OCI-LY7 (cell line): ENCODE results near the gene PAK4. TPM values are rescaled to one million over a fixed set of nuclear protein-coding genes. Genes with fewer than 3 reads are reported as not detected.

ENCODE experiments used
- BruUV-seq: library from RNA; stranded (reverse); fragments of 400-500 nt; replicated peaks from 2 replicates; lab custom pipeline; 2021; lab: Mats Ljungman, UMichigan
- CTCF ChIA-PET: fragments of 300-600 bp; sonication (Branson Sonifier 250); formaldehyde crosslinking; loops from one replicate; lab custom pipeline; 2022; ENCODE audit warnings: antibody characterized with exemption; ENCODE audit not compliant: unreplicated experiment; lab: Charles Lee
- POLR2A ChIA-PET: fragments of 300-600 bp; sonication (Branson Sonifier 250); formaldehyde crosslinking; loops from one replicate; lab custom pipeline; 2022; ENCODE audit warnings: antibody characterized with exemption; lab: Charles Lee
- DNase-seq: peaks from one replicate; pipeline ENCODE4 v3.0.0-alpha.2; 2015; ENCODE audit warnings: low spot score
- H2AFZ ChIP-seq: fragments of 200-600 bp; sonication (generic), shearing (Covaris generic); 2 replicates; pipeline ENCODE4 v1.6.1; 2014; ENCODE audit warnings: mild to moderate bottlenecking, antibody characterized with exemption, low read length, moderate library complexity
- H3K27ac ChIP-seq: fragments of 200-600 bp; sonication (generic); 2 replicates; pipeline ENCODE4 v1.5.1; 2014; ENCODE audit warnings: mixed run types, low read depth, mild to moderate bottlenecking, moderate library complexity, low read length, inconsistent platforms; ENCODE audit not compliant: poor library complexity, severe bottlenecking
- H3K36me3 ChIP-seq: fragments of 200-600 bp; sonication (generic); 2 replicates; pipeline ENCODE4 v1.6.1; 2014; ENCODE audit warnings: mild to moderate bottlenecking, antibody characterized with exemption, low read length, moderate library complexity, mixed read lengths; ENCODE audit not compliant: insufficient read depth
- H3K4me1 ChIP-seq: fragments of 200-600 bp; sonication (generic); 2 replicates; pipeline ENCODE4 v1.5.1; 2014; ENCODE audit warnings: mild to moderate bottlenecking, low read length; ENCODE audit not compliant: insufficient read depth, poor library complexity, severe bottlenecking
- H3K4me2 ChIP-seq: fragments of 200-600 bp; sonication (generic); 2 replicates; pipeline ENCODE4 v1.6.1; 2014; ENCODE audit warnings: mild to moderate bottlenecking, low read length
- H3K4me3 ChIP-seq: fragments of 200-600 bp; sonication (generic); 2 replicates; pipeline ENCODE4 v1.5.1; 2014; ENCODE audit warnings: mild to moderate bottlenecking, low read depth, low read length; ENCODE audit not compliant: poor library complexity, severe bottlenecking
- H3K79me2 ChIP-seq: fragments of 200-600 bp; sonication (generic); 2 replicates; pipeline ENCODE4 v1.6.1; 2016; ENCODE audit warnings: low read depth, mild to moderate bottlenecking, low read length, moderate library complexity, mixed read lengths; ENCODE audit not compliant: insufficient read depth
- H3K9me2 ChIP-seq: fragments of 200-600 bp; sonication (generic); 2 replicates; pipeline ENCODE4 v1.6.1; 2016; ENCODE audit warnings: mild to moderate bottlenecking, low read length, mixed read lengths; ENCODE audit not compliant: insufficient read depth
- H3K9me3 ChIP-seq: fragments of 200-600 bp; sonication (generic); 2 replicates; pipeline ENCODE4 v1.6.1; 2014; ENCODE audit warnings: mild to moderate bottlenecking, mixed run types, low read length, mixed read lengths
- H4K20me1 ChIP-seq: fragments of 200-600 bp; sonication (generic); 2 replicates; pipeline ENCODE4 v1.6.1; 2014; ENCODE audit warnings: mild to moderate bottlenecking, antibody characterized with exemption, low read length, moderate library complexity, mixed read lengths; ENCODE audit not compliant: insufficient read depth
- EZH2phosphoT487 ChIP-seq: fragments of 200-600 bp; sonication (generic); IDR thresholded peaks from 2 replicates; pipeline ENCODE4 v1.6.1; 2018; ENCODE audit warnings: low read depth, borderline replicate concordance, mild to moderate bottlenecking, mixed run types, antibody characterized with exemption, low read length, moderate library complexity, mixed read lengths
- intact Hi-C: fragments of 100-400 bp; cut with micrococcal nuclease; formaldehyde crosslinking; loops from one replicate; pipeline ENCODE4 v1.10.0; 2022; ENCODE audit not compliant: unreplicated experiment
- total RNA-seq, 2 experiments: library from RNA; depleted of rRNA in 1 of 2; stranded (reverse); fragments of >200 nt in 1 of 2; shearing (Covaris generic) in 1 of 2; gene quantifications; 2 replicates each; pipeline ENCODE4 v1.2.3, GENCODE V29; 2014 to 2022
- TF ChIP-seq, protein P1 (sequence below): fragments of 200-600 bp; sonication (generic); conservative IDR thresholded peaks from 2 replicates; pipeline ENCODE4 v1.5.1; 2014; ENCODE audit warnings: mild to moderate bottlenecking, antibody characterized with exemption, low read length, moderate library complexity, mixed read lengths

The PAK4 gene
- total RNA-seq, 2 experiments from 2014 or later = 7.8 to 26.7 TPM

DNA sequence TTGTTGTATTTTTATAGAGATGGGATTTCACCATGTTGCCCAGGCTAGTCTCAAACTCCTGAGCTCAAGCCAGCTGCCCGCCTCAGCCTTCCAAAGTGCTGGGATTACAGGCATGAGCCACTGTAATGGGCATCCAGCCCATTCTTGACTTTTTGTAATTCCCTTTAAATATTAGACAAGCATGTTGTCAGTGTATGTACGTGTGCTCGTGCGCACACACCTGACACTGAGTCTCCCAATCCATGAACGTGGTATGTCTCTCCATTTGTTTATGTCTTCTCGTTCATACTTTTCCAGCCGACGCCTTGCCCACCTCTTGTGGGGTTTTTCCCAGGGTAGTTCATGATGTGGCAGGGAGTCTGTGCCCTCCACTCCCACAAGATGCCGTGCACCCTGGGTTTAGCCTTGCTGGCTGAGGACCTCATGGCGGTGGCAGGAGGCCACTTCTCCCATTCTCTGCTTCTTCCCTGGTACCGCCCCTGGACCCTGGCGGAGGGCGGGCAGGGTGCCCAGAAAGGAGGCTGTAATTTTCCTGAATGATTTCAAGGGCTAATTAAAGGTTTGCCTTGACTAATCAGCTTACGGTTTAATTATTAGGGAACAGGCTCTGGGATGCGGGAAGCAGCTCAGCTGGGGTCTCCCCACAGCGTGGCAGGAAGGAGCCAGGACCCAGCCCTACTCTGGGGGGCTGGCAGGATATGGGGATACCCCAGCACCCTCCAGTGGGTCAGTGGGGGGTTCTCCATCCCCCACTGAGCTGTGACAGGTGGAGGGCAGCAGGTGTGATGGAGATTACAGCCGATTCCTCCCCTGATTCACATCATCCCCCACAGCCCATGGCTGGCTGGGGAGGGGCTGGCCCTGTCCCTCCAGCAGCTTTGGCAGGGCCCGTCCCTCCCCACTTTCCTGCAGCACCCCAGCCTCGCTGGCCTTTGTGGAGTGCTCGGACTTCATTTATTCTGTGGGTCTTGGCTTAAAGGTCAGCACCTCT lies 12.9 kb downstream of the PAK4 start:
- no peak for DNase-seq
- Histone ChIP-seq H3K4me1 (no peaks in the 10 kb centered on the region), H3K36me3 (no peaks in the 10 kb centered on the region), H3K9me3 (no peaks in the 10 kb centered on the region), H4K20me1 (0 out of 2 replicates have a peak, but pooled peaks cover 10% of the 10 kb centered on the region), H2AFZ (no peak overlapping the region), H3K9me2 (no peaks in the 10 kb centered on the region), H3K4me3 (no peak overlapping the region), H3K27ac (no peak overlapping the region), H3K4me2 (no peak overlapping the region), H3K79me2 (no peaks in the 10 kb centered on the region)
- intact Hi-C loops = no loop called here
- CTCF ChIA-PET = no interaction called here
- POLR2A ChIA-PET = no interaction called here
- TF ChIP-seq, protein P1, sequence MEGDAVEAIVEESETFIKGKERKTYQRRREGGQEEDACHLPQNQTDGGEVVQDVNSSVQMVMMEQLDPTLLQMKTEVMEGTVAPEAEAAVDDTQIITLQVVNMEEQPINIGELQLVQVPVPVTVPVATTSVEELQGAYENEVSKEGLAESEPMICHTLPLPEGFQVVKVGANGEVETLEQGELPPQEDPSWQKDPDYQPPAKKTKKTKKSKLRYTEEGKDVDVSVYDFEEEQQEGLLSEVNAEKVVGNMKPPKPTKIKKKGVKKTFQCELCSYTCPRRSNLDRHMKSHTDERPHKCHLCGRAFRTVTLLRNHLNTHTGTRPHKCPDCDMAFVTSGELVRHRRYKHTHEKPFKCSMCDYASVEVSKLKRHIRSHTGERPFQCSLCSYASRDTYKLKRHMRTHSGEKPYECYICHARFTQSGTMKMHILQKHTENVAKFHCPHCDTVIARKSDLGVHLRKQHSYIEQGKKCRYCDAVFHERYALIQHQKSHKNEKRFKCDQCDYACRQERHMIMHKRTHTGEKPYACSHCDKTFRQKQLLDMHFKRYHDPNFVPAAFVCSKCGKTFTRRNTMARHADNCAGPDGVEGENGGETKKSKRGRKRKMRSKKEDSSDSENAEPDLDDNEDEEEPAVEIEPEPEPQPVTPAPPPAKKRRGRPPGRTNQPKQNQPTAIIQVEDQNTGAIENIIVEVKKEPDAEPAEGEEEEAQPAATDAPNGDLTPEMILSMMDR = no peak
- no peak for TF ChIP-seq EZH2phosphoT487
- BruUV-seq = no TSS peak

- 0 out of 2 replicates have a peak, but pooled peaks cover 10% of the 10 kb centered on the region for H4K20me1 ChIP-seq
- H3K4me3 ChIP-seq = no peak overlapping the region
- intact Hi-C loops = no loop called here
- no TSS peak for BruUV-seq
- no peaks in the 10 kb centered on the region for H3K9me2 ChIP-seq
- H3K4me1 ChIP-seq = no peaks in the 10 kb centered on the region
- no peaks in the 10 kb centered on the region for H3K36me3 ChIP-seq
- POLR2A ChIA-PET = interaction anchor here (0.6 kb wide), 1 partner anchor 1514 kb away, joined by 3 read pairs; no protein-coding TSS in a partner anchor
- CTCF ChIA-PET = no interaction called here
- H3K4me2 ChIP-seq = no peak overlapping the region
- no peaks in the 10 kb centered on the region for H3K79me2 ChIP-seq
- H3K27ac ChIP-seq = no peak overlapping the region
- H2AFZ ChIP-seq = no peak overlapping the region
- no peak for TF ChIP-seq EZH2phosphoT487
- TF ChIP-seq, protein P1 = no peak
- DNase-seq = no peak
- H3K9me3 ChIP-seq = no peaks in the 10 kb centered on the region
Measured at GRCh38 chr19:39139305-39139874, 13.8 kb downstream of the PAK4 start.
